Measurements from ENCODE around the gene AFAP1. TPM values are rescaled to one million over a fixed set of nuclear protein-coding genes. Genes with fewer than 3 reads are reported as not detected.

AFAP1 gene
- total RNA-seq, 1 experiment from 2014 or later, result 23.6 TPM

GRCh38 chr4:7722766-7723387 lies 216.8 kb downstream of the AFAP1 start (continued):
- TF ChIP-seq HMGA2 (CRISPR knock-in tag; IDR thresholded peaks at IDR 0.05), result no peak
- no peak for TF ChIP-seq GABPB1 (CRISPR knock-in tag; IDR thresholded peaks at IDR 0.05)

DNA sequence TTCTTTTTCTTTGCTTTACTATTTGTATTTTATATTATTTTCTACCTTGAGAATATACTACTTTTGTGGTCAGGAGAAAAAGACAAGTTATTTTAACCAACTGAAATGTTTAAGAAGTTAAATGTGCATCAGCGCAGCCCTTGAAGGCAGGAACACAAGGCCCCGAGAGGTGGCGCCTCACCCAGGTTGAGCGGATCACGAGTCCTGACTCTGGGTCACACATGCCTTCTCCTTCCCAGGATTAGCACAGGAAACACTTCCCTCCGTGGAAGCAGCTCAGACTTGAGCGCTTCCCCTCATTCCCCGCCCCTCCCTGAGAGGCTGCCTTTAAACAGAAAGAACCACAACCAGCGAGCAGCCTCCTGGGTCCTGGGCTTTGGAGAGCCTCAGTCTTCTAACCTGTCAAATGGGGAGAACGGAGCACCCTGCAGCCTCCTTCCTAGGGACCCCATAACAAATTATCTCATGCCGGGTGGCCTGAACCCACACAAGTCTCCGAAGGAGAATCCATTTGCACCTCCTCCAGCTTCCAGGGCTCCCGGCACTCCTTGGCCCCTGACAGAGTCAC lies 217.6 kb downstream of the AFAP1 start:
- ChIA-PET POLR2A (no interaction called here), CTCF (interaction anchor here (1.6 kb wide), 1 partner anchor 40 kb away, joined by 4 read pairs; no protein-coding TSS in a partner anchor)
- ATAC-seq (peak; percentile 21; the same call in 1 of the 2 replicates), DNase-seq (ENCODE audit: low spot score) (no peak)
- no peak overlapping the region for H3K27ac Mint-ChIP-seq
- no peaks in the 10 kb centered on the region; the same call in 1 of the 2 replicates for H3K36me3 Mint-ChIP-seq
- H3K4me3 Mint-ChIP-seq, result no peak overlapping the region
- peaks cover 8% of the 10 kb centered on the region for H3K27me3 Mint-ChIP-seq (ENCODE audit: low read depth)
- TF ChIP-seq ZNF121 (CRISPR knock-in tag; IDR thresholded peaks at IDR 0.05) (no peak), TEAD4 (CRISPR knock-in tag; IDR thresholded peaks at IDR 0.05) (no peak), NFE2L1 (CRISPR knock-in tag; IDR thresholded peaks at IDR 0.05) (no peak), GTF2I (CRISPR knock-in tag; conservative IDR thresholded peaks at IDR 0.05) (0 out of 2 replicates have a peak, but pooled peaks have one; percentile 36), ZNF263 (CRISPR knock-in tag; IDR thresholded peaks at IDR 0.05; ENCODE audit: low read depth) (no peak)
- TF ChIP-seq, protein P1, sequence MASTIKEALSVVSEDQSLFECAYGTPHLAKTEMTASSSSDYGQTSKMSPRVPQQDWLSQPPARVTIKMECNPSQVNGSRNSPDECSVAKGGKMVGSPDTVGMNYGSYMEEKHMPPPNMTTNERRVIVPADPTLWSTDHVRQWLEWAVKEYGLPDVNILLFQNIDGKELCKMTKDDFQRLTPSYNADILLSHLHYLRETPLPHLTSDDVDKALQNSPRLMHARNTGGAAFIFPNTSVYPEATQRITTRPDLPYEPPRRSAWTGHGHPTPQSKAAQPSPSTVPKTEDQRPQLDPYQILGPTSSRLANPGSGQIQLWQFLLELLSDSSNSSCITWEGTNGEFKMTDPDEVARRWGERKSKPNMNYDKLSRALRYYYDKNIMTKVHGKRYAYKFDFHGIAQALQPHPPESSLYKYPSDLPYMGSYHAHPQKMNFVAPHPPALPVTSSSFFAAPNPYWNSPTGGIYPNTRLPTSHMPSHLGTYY (CRISPR knock-in tag; IDR thresholded peaks at IDR 0.05), result no peak
- peaks cover 3% of the 10 kb centered on the region for H3K4me1 Mint-ChIP-seq
- peaks cover 12% of the 10 kb centered on the region for H3K9me3 Mint-ChIP-seq

DNA sequence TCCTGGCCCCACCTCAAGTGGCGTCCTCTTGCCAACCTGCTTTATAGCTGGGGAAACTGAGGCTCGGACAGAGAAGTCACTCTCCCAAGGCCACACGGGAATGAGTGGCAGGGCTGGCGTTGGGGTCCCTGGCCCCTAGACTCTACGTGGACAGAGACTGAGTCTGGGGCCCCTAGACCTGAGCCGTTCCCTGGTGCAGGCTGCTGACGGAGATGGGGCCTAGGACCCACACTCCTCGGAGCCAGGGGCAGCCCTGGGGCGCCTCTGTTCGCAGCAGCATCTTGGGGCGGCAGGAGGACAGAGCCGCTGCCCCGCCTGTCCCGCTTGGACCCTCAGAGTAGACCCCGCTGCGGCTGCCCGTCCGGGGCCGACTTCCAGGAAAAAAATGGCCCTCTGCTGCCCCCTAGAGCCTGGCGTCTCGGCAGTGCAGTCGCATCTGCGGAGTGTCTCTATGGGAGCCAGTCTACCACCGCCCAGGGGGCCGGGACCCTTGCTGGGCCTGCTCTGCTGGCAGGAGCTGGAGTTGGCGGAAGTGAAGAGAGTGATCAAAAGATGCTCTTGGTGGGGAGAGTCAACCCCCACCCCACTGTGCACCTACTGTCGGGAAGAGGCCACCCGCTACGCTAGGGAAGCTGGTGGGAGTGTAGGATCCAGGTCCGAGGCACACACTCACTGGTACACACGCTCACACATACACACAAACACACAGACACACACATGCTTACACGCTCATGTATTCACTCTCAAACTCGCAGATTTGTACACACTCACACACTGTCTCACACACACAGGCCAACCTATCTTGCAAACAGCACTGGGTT lies 220.1 kb downstream of the AFAP1 start:
- Mint-ChIP-seq H3K27me3 (ENCODE audit: low read depth) (peaks cover 8% of the 10 kb centered on the region), H3K4me3 (no peak overlapping the region), H3K36me3 (no peaks in the 10 kb centered on the region; the same call in 1 of the 2 replicates), H3K27ac (no peak overlapping the region), H3K4me1 (peaks cover 3% of the 10 kb centered on the region), H3K9me3 (peaks cover 9% of the 10 kb centered on the region)
- peak; percentile 93 for ATAC-seq
- DNase-seq (ENCODE audit: low spot score), result peak; percentile 90
- peak; percentile 79 for TF ChIP-seq CTCF (IDR thresholded peaks at IDR 0.05)
- TF ChIP-seq ZNF263 (CRISPR knock-in tag; IDR thresholded peaks at IDR 0.05; ENCODE audit: low read depth), result no peak
- no peak for TF ChIP-seq E2F4 (CRISPR knock-in tag; IDR thresholded peaks at IDR 0.05; ENCODE audit: borderline replicate concordance, low read depth)
- no peak for TF ChIP-seq NFE2L1 (CRISPR knock-in tag; IDR thresholded peaks at IDR 0.05)
- TF ChIP-seq, protein P2, sequence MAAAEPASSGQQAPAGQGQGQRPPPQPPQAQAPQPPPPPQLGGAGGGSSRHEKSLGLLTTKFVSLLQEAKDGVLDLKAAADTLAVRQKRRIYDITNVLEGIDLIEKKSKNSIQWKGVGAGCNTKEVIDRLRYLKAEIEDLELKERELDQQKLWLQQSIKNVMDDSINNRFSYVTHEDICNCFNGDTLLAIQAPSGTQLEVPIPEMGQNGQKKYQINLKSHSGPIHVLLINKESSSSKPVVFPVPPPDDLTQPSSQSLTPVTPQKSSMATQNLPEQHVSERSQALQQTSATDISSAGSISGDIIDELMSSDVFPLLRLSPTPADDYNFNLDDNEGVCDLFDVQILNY (CRISPR knock-in tag; IDR thresholded peaks at IDR 0.05), result no peak
- TF ChIP-seq ZNF423 (CRISPR knock-in tag; IDR thresholded peaks at IDR 0.05), result peak; percentile 98
- POLR2A ChIA-PET, result no interaction called here
- CTCF ChIA-PET, result interaction anchor here (0.5 to 1.4 kb wide), 16 partner anchors 9 to 534 kb away, joined by 3 to 5 read pairs (median 3); no protein-coding TSS in a partner anchor

DNA sequence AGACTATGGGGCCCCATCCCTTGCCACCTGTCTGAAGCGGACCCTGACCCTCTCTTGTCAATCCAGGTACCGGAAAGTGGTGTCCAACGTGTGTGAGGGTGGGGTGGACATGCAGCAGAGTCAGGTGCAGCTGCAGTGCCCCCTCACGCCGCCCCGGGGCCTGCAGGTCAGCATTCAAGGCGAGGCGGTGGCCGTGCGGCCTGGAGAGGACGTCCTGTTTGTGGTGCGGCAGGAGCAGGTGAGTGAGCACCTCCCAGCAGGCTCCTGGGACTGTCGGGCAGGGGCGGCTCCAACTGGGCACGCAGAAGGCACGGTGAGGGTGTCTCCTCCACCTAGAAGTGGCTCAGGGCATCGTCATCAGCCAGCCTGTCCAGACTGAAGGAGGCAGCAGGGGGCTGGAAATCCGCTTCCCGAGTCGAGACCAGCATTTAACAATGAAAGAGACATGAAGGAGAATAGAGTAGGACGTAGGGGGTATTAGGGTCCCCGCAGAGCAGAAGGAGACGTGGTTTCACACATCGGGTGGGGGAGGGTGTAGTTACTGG lies 221.6 kb downstream of the AFAP1 start:
- ChIA-PET POLR2A (no interaction called here), CTCF (no interaction called here)
- DNase-seq (ENCODE audit: low spot score) (no peak), ATAC-seq (no peak)
- no peaks in the 10 kb centered on the region for H3K9me3 Mint-ChIP-seq
- peaks cover 3% of the 10 kb centered on the region for H3K4me1 Mint-ChIP-seq
- no peak overlapping the region for H3K27ac Mint-ChIP-seq
- TF ChIP-seq ZNF423 (CRISPR knock-in tag; IDR thresholded peaks at IDR 0.05), result 0 out of 2 replicates have a peak, but pooled peaks have one; percentile 41
- no peak for TF ChIP-seq ZNF317 (CRISPR knock-in tag; IDR thresholded peaks at IDR 0.05; ENCODE audit: borderline replicate concordance, low read depth)
- H3K4me3 Mint-ChIP-seq, result no peak overlapping the region
- H3K36me3 Mint-ChIP-seq, result no peaks in the 10 kb centered on the region
- peaks cover 8% of the 10 kb centered on the region for H3K27me3 Mint-ChIP-seq (ENCODE audit: low read depth)
